Suppressor macrophage treated with lipopolysaccharide for 4 hours (primary cell): ENCODE measurements around the gene CELF4.
A peak's percentile ranks its signal among the peaks of the same experiment; 100 is the strongest.

Source experiments
- DNase-seq: peaks from one replicate; pipeline ENCODE4 v3.0.0-alpha.2; 2020

Gene CELF4

GRCh38 chr18:37545461-37546271 lies 19.9 kb downstream of the CELF4 start:
- no peak for DNase-seq

DNA sequence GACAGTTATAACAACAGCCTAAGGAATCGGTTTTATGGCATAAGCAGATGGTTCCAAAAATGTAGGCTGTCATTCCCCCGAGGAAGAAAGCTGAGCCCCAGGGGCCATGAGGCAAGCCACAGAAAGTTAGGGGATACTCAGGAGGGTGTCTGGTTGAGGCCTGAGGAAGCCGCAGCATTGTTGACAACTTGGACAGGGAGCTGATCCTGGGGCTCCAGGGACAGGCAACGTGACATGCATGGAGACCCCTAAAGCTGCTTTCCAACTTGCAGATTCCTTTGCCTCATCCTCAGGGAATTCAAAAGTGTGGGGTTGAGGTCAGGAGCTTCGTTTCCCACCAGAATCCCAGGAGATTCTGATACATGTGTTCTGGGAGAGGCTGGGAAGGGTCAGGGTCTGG lies 20.9 kb downstream of the CELF4 start:
- no peak for DNase-seq

- DNase-seq = no peak
These were observed 21.4 kb downstream of the CELF4 start for GRCh38 chr18:37544217-37544616.

DNA sequence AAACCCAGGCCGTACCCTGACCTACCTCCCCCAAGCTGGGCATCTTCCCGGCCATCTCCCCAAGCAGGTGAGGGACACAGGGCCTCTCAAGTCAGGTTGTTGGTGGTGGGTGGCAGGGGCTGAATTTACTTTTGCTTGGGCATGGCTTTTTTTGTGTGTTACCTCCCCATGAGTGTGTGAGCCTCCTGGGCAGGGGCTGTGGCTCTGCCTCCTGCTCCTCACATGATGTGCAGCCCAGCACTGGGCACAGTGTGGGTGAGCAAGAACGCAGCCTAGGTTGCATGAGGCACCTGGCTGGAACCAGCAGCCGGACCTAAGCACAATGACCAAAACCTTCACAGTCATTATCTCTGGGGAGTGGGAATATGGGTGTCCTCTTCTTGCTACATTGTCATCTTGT lies 22.3 kb downstream of the CELF4 start:
- no peak for DNase-seq

DNA sequence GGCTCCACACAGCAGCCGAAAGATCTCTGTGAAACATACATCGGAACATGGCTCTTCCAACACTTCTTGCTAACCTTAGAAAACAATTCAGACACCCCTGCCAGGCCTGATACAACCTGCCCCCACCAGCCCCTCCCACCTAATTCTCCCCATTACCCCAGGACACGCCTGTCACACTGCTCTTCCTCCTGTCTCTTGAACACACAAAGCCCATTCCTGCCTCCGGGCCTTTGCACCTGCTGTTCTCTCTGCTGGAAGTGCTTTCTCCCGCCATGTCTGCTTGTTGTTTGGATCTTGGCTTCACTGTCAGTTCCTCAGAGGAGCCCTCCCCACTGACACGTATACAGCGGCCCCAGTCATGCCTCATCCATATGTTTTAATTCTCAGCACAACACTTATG lies 24.1 kb downstream of the CELF4 start:
- no peak for DNase-seq

DNA sequence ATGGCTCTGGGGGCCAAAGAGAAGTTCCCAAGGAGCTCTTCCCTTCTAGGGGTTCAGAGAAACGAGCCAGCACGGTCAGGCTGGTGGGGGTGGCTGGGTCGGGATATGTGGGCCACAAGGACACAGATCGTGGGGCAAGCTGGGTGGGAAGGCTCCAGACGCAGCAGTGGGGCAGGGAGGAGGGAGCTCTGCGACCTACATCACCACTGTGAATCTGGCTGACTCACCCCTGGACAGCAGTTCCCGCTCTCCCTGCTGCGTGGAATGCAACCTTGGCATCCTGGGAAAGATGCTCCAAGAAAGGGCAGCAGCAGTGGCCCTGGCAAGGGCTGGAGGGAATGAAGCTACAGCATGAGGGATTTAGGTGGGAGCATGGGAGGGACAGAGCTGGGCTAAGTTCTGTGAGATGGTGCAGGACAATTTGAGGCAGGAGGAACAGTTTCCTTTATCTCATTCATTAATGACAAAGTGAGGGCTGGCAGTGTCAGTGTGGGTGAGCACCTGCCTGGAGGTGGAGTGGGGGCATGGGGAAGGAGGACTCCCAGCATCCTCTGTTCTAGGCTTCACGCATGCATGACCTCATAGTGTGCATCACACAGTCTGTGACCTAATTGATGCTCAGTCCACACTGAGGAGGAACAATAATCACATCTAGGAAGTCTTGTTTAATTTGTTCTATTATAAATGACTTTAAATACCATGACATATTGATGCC lies 25.0 kb downstream of the CELF4 start:
- no peak for DNase-seq

GRCh38 chr18:37539236-37539635 lies 26.4 kb downstream of the CELF4 start:
- DNase-seq = no peak

DNA sequence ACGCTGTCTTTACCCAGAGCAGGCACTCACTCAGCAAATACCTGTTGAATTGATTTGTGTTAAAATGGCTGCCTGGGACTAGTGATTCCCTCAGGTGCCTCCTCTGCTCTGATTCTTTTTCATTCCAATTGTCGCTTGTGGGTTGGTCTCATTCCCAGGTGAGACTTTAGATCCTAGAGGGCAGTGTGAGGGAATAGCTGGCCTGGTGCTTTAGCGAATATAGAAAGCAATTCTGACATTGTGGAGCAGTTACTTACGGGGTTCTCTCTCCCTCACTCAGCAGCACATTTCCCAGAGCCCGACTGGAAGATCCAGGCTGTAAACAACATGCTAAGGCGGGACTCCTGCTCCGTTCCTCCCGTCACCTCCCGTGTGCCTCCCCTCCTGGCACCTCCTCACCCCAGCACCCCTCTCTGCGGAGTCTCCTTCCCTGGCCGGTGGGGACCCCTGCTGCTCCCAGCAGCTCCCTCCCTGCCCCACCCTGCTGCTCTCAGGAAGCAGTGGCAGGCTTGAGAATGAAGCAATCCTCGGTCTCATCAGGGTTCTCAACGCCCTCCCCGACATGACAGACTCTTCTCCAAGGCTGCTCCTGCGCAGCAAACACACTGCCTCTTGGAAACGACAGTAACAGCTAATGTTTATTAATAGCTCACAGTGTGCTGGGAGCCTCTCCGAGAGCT lies 26.9 kb downstream of the CELF4 start:
- no peak for DNase-seq

- DNase-seq = peak; percentile 66
These were observed 27.6 kb downstream of the CELF4 start for GRCh38 chr18:37537868-37538525.

DNA sequence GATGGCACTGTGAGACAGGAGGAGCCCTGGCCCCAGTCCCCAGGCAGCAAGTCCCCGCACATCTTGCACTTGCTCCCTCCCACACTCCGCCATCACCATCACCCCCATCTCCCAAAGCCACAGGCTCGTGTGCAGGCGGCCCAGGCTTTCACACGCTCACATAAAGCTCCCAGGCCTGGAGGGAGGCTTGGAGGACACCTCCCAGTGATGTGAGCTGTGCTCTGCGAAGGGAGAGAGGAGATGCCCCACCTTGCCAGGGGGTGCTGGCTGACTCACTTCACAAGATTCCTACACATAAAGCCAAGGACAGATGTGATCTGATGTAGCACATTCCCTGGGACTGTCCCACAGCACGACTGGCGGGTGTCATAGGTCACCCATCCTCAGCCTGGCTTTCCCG lies 28.9 kb downstream of the CELF4 start:
- no peak for DNase-seq

DNA sequence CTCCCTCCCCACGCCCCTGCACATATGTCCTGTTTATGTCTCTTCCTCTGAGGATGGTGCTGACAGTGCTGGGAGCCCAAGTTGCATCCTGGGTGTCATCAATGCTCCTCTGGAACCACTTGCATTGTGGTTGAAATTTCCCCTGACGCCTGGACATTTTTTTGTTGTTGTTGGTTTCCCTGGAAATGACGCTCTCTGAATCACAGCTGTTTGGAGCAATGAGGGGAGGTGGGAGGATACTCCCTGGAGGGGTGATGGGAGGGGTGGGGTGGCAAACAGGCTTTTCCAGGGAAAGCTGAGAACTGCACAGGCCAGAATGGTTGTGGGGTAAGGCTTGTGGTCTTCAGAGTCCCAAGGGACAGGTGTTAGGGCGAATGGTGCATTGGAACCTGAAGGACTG lies 29.6 kb downstream of the CELF4 start:
- DNase-seq = no peak

- DNase-seq = no peak
These were observed 31.0 kb downstream of the CELF4 start for GRCh38 chr18:37534627-37535026.

- DNase-seq = no peak
These were observed 31.7 kb downstream of the CELF4 start for GRCh38 chr18:37533647-37534584.

GRCh38 chr18:37532917-37533316 lies 32.7 kb downstream of the CELF4 start:
- DNase-seq = no peak

GRCh38 chr18:37529863-37530262 lies 35.7 kb downstream of the CELF4 start:
- DNase-seq = no peak

- DNase-seq = no peak
These were observed 36.3 kb downstream of the CELF4 start for GRCh38 chr18:37529296-37529695.

- DNase-seq = no peak
These were observed 38.2 kb downstream of the CELF4 start for GRCh38 chr18:37527395-37527794.

DNA sequence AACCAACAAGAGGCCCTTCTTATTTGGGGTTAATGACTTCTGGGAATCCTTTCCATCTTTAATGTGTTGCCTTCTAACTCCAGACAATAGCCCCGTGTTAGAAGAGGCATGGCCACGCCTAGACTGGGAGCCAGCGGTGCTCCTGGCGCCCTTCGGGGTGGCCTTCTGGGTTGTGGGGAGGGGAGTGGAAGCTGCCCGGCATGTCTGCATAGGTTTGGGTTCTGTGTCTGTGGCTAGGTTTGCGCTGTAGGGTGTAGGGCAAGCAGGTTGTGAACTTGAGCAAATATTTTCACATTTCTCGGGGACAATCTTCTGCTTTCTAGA lies 40.4 kb downstream of the CELF4 start:
- no peak for DNase-seq

DNA sequence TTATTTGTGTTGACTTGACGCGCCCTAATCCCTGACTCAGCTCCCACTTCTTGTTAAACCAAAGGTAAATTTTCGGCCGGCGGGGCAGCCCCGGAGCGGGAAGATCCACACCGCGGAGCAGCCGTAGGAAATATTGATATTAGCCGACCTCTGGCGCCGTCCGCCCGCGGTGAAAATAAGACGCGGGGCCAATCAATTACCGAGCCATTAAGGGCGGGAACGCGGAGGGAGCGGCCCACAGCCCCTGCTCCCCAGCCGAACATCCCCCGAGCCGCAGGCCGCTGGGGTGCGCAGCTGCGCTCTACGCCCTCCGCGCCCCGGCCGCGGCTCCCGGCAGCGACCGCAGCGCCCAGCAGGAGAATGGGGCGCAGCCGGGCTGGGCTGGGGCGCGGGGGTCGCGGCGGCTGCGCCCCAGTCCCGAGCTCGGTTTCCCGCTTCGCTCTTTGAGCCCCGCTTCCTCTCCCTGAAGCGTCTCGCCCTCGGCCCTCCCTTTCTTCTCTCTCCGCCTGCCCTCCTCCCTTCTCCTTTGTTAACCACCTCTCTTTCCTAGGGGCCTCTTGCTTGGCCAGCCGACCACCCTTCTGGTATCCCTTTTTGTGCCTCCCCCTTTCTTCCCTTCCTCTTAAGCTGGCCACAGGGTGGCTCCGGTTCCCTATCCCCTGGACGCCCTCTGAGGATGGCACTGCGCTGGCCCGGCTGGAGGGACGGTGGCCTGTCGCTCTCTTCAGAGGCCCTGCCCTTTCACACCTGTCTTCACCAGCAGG lies 40.9 kb downstream of the CELF4 start:
- DNase-seq = no peak

DNA sequence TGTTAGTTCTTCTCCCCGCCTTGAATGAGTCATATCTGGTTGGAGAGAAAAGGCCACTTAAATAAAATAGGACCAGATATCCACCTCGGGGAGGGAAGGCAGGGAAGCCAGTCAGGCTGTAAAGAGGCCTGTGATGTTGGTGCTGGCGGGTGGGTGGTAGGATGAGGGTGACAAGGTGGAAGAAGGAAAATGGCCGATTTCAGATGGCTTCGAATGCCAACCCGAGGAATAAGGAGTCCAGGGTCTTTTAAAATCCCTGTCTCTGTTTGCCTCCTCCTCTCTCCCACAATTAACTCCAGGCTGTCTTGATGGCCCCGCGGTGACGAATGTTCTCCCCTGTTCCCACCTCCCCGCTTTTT lies 41.5 kb downstream of the CELF4 start:
- DNase-seq = no peak
